GM12892 (cell line): ENCODE data around the gene DAO.

Source experiments
- POLR2A ChIP-seq: IDR thresholded peaks from 2 replicates; pipeline ENCODE4 v1.6.1; 2011; ENCODE audit warnings: low read depth, low read length, control low read depth
- TAF1 ChIP-seq: IDR thresholded peaks from 2 replicates; pipeline ENCODE4 v1.6.1; 2011; ENCODE audit warnings: low read depth, mild to moderate bottlenecking, control low read depth, low read length, borderline replicate concordance

GRCh38 chr12:108839018-108839889 is 40.6 kb upstream of the DAO start:
- TF ChIP-seq POLR2A (no peak), TAF1 (no peak)
